ENCODE measurements around the gene ENPP6.

ENPP6 gene

DNA sequence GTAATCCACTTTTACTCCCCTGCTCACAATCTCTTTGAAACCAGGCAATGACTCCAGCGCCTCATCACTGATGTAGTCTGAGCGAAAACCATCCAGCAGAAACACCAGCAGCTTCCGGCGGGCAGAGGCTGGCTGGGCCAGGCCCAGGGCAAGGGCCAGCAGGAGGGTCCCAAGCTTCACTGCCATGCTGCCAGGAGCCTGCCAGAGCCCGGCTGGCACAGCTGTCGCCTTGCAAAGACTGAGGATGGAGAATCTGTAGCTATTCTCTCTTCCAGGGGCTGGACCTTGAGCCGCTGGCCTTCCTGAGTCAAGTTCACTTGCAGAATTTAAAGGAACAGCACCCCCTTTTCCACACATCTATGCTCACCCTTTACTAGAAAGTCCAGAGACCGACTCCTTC is at the start of gene ENPP6:
ENPP6 (minus strand) TSS at position 240 of the 400 bp plus-strand sequence; CDS start at position 186, 54 bp downstream.
- DNase-seq (ENCODE audit: low read depth, low spot score), result no peak

DNA sequence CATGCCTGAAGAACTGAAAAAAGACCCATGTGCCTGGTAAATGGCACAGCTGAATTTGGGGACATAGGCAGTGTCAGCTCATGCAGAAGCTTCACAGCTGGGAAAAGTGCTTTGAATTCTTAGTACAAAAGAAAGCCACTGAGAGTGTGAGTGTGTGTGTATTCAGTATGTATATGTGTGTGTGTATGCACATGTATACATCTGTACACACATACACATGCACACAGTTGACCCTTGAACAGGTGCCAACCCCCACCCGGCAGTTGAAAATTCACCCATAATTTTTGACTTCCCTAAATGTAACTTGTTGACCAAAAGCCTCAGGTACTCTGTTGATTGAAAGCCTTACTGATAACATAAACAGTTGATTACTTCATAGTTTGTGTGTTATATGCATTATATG is 49.5 kb upstream of the ENPP6 start:
- DNase-seq (ENCODE audit: low read depth, low spot score), result no peak

DNA sequence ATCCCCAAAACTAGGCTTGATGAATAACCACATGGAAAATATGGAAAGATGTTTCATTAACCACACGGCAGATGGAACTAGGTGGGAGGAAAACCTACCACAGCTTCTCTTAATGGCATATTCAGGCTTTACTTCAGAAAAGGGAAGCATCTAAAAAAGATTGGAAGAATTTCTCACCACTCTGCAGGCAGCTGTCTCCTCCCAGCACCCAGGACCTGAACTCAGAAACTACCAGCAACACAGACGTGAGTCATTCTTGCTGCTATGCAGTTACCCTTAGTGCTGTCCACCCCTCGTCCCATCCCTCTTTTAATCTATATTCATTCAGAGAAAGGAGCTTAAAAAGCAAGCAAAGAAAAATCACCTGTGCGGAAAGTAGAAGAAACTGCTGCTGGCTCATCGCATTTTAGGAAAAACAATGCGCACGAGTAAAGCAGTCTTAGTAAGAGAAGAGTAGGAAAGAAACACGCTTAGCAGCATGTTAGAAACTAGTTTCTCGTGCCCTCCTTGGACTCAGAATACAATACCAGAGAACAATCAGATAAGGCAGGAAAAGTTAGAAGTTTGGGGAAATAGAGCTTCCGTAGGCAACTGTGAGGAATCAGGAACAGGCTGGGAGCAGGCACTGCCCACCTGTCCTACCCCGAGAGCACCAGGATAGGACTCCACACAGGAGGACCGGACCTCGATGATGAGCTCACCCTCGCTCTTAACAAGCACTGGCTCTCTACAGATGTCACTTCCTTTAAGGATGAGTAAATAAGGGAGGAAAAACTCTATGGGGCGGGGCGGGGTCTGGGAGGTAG is 48.1 kb upstream of the ENPP6 start:
- DNase-seq (ENCODE audit: low read depth, low spot score), result no peak

DNA sequence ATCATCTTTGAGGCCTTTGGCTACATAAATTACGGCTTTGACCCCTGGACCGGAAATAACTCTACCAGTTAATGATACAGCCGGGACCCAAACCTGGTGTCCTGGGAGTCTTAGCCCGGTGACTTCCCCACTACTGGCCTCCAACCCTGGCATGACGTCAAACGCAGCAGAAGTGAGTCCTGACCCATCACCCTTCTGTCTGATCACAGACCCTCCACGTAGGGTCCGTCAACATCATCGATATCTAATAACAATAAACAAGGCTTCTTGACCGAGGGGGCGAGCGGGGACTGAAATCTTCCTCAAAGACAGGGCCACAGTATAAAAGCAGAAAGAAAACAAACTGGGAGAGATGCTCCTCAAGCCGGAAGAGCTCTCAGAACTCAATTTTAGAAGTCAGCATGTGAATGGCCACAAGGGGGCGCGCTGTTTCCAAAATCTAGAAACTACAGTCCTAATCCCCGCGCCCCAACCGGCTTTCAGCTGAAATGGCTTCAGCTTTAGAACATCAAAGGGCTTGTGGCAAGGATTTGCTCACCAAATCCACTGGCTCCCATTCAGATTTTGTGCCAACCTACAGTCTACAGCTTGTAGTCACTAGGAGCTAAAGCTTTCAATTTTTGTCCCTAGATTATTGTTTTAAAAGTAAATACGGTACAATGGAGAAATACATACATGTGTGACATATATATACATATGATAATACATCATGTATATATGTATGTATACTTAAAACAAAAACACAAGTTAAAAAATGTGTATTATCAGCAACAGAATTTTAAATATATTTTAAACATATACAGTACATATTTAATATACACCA is 46.4 kb upstream of the ENPP6 start:
- peak; percentile 94 for DNase-seq (ENCODE audit: low read depth, low spot score)

DNA sequence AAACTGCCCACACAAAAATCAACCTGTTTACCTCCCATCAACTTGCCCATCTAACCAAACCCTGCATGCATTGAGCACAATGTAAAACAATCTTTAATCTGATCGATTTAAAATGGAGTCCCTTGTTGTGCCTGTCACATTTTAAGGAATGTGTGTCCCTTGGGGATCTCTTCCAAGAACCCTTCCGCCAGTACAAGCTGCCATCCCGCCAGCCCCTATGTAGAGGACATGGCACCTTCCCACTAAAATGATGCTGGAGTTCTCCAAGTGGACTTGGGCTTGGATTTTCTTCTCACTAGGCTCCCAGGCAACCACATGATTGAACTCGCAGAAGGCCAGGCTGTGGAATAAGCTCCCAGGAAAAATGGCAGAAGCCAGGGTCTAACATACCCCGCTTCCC is 45.8 kb upstream of the ENPP6 start:
- DNase-seq (ENCODE audit: low read depth, low spot score), result no peak

DNA sequence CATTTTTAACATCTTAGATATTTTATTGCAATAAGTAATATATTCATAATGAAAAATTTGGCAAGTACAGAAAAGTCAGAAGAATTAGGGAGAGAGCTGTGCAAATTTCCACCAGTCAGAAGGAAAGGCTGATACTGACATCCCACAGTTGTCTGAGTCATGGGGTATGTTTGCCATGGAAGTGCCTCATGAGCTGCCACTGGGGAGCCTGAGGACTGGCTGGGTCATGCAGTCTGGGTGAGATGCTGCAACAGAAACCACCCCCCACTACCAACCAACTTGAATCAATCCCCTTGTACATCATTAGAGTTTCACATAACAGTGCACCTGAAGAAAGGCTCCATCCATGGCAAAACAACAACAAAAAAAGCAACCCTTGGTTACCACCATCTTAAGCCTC is 45.2 kb upstream of the ENPP6 start:
- DNase-seq (ENCODE audit: low read depth, low spot score), result no peak

DNA sequence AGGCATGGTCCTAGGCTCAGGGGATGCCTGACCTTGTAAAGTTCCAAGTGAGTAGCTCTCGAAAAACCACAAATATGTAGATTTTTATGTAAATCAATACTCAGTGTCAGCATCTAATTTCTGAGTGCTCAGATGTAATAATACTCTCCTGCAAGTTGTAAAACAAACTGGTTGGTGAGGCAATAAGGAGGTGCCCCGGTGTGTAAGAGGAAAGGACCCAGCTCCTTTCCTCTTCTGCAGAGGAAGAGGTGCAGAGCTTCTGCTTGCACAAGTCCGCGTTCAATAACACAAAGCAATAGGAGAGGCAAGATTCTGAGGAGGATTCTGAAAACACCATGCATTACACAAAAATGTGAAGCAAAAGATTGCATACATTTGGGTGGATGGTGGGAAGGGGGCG is 43.6 kb upstream of the ENPP6 start:
- DNase-seq (ENCODE audit: low read depth, low spot score), result no peak

DNA sequence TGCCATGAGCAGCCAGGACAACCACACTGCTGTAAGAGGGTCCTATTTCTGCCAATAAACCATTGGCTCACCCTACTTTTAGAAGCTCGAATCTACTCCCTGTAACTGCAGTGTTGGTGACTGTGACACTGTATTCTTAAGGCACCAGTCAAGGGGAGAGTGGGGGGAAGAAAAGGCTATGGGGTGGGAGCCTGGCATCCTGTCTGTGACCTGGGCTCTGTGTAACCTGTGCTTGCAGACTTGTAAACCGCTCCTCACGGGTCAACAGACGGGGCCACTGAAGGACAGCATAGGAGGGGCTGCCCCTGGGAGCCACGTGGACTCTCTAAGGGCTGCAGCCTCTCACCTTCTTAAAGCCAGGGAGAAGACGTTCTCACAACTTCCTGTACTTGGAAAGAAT is 42.2 kb upstream of the ENPP6 start:
- no peak for DNase-seq (ENCODE audit: low read depth, low spot score)

DNA sequence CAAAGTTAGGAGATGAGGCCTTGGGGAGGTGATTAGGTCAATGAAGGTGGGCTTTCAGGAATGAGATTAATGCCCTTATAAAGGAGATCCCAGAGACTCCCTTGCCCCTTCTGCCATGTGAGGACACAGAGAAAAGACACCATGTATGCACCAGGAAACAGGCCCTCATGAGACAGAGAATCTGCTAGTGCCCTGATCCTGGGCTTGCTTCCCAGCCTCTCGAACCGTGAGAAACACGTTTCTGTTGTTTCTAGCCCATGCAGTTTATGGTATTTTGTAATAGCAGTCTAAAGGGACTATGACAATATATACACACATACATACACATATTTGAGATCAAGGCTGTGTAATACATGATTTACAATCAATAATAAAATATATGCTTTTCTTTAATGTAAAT is 41.4 kb upstream of the ENPP6 start:
- DNase-seq (ENCODE audit: low read depth, low spot score), result no peak

DNA sequence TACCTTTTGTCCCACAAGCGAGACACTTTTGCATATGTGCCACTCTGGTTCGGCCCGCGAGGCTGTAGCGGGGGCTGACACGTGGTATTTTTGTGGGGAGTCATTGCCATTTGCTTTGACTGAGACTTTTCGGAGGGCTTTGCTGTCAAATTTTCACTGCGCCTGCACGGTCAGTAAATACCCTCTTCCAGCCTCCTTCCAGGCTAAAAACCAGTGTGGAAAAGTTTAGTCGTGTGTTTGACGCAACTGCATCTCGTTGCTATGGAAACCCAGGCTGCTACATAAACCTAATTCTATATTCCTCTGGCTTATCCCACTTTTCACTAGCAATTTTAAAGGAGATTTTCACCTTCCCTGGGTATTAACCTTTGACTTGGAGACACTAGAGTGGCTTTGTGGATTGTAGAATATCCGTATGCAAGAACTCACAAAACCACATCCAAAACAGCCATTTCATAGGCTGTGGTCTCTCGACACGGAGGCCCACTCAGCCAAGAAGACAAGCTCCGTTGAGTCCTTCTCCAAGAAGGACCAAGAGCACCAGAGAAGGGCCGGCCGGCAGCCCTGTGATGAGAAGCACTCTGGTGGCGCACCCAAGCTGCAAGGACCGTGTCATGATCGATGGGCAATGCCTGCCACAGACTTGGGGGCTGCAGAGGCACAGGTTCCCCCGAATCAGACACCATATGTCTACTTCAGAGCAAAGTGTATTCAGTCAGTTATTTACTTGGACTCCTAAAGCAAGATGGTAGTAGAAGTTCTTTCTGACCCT is 38.4 kb upstream of the ENPP6 start:
- no peak for DNase-seq (ENCODE audit: low read depth, low spot score)

DNA sequence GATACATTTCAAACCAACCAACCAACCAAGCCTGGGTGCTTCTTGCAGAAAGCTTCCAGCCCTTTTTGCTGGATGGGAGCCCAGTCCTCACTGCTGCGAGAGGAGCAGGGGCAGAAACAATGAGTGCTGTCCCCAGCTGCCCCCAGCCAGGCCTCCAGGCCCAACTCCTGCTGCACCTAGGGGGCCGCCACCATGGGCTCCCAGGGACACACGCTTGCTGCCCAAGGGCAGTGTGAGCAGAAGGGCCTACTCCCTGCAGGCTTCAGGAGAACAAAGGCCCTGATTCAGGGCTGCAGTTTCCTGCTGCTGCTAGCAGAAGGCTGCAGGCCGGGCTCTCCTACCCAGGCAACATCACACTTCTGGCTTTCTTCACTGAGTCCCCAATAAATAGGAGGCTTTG is 37.7 kb upstream of the ENPP6 start:
- DNase-seq (ENCODE audit: low read depth, low spot score), result peak; percentile 45

DNA sequence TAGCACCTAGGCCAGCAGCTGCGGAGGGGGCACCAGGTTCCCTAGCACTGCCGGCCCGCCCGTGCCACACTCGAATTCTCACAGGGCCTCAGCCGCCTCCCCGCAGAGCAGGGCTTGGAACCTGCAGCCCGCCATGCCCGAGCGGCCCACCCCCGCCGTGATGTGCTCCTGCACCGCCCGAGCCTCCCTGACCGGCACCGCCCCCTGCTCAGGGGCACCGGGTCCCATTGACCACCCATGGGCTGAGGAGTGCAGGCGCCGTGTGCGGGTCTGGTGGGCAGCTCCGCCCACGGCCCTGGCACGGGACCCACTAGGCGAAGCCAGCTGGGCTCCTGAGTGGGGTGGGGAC is 35.4 kb upstream of the ENPP6 start:
- DNase-seq (ENCODE audit: low read depth, low spot score), result no peak

DNA sequence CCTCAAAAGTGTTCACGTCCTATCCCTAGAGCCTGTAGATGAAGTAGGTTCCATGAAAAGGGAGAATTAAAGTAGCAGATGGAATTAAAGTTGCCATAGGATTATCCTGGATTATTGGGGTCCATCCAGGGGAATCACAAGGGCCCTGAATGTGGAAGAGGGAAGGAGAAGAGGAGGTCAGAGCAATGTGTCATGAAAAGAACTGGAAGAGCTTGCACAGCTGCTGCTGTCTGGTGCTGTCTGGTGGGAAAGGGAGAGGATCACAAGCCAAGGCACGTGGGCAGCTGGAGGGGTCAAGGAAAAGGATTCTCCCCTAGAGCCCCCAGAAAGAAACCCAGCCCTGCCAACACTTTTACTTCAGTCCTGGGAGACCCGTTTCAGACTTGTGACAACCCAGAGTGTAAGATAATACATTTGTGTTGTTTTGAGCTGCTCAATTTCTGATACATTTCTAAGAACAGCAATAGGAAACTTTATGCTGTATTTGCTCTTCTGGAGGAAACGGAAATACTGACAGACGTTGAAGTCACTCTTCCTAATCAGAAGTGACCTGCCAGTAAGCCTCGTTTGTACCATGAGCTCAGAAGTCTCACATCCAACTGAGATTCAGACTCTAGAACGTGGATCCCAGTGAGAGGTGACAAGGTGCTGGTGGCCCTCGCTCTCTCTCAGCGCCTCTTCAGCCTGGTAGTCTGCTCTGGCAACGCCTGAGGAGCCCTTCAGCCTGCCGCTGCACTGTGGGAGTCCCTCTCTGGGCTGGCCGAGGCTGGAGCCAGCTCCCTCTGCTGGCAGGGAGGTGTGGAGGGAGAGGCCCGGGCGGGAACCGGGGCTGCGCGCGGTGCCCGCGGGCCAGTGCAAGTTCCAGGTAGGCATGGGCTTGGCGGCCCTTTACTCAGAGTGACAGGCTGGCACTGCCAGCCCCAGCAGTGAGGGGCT is 34.7 kb upstream of the ENPP6 start:
- DNase-seq (ENCODE audit: low read depth, low spot score), result no peak

DNA sequence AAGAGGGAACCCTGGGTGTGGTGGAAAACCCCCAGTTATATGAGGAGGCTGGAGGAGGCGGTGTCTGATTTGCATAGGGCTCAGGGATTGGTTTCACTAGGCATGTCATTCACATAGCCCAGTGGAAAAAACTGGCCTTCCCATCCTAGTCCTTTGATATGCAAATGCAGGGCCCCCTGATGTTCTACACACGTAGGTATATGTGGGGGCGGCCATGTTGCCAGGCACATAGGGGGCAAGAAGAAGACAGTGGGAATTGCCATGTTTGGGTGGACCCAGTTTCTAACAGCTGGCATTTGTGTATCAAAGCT is 34.0 kb upstream of the ENPP6 start:
- no peak for DNase-seq (ENCODE audit: low read depth, low spot score)

DNA sequence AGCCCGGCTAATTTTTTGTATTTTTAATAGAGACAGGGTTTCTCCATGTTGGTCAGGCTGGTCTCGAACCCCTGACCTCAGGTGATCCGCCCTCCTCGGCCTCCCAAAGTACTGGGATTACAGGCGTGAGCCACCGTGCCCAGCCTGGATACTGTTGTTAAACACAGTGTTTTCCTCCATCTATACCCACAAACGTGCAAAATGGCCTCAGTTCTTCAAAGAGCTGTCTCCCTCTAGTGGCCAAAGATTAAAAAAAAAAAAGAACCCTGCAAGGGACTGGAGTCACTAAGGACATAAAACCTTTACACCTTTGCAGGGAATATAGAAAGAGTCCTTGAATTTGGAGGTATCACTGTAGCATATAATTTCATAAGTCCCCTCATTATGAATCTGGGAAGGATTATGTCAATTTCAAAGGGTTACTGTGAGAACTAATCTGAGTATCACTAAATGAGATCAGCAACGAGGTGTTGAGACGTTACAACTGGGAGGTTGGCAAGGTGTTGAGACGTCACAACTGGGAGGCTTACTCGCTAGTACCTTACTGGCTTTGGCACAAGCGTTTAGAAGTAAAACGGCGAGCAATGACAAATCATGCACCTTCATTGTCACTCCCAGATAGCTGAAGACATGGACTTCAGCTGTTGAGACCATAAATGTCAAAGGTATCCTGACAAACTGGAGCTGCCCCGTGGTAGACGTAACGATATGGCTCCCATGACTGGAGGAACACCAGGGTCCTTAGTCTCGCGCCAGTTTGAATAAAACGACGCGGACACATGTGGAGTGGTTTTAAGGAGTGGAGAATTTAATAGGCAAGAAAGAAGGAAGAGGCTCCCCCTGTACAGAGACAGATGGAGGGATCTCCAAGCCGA is 33.4 kb upstream of the ENPP6 start:
- peak; percentile 73 for DNase-seq (ENCODE audit: low read depth, low spot score)

DNA sequence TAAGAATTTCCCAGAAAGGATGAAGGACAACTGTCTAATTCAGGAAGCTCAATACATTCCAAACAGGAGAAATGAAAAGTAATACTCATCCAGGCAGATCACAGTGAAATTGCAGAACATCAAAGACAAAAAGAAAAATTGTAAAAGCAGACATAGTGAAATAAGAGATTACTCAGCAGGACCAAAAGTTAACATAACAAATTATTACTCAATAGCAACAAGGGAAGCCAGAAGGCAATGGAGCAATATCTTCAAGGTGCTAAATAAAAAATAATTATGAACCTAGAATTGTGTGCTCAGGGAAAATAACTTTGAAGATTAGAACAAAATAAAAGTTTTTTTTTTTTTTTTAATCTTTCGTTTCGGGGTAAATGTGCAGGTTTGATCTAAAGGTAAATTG is 30.5 kb upstream of the ENPP6 start:
- DNase-seq (ENCODE audit: low read depth, low spot score), result no peak

DNA sequence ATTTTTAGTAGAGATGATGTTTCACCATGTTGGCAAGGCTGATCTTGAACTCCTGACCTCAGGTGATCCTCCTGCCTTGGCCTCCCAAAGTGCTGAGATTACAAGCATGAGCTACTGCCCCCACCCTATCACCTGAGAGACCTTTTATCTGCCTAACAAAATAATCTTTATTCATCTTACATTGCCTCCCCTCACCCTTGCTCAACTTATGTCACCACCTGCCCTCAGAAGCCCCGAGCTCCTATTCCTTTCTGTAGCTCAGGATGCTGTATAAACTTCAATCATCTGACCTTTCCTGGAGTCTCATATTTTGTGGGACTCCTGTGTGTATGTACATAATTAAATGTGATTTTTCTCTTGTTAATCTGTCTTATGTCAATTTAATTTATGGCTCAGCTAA is 29.7 kb upstream of the ENPP6 start:
- DNase-seq (ENCODE audit: low read depth, low spot score), result no peak

DNA sequence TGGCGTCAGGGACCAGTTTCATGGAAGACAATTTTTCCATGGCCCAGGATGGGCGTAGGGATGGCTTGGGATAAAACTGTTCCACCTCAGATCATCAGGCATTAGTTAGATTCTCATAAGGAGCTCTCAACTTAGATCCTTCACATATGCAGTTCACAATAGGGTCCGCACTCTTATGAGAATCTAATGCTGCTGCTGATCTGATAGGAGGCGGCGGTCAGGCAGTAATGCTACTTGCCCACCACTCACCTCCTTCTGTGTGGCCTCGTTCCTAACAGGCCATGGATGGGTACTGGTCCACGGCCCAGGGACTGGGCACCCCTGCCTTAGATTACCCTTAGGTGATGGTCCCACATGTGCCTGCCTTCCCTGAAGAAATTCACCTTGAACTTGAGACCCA is 28.8 kb upstream of the ENPP6 start:
- no peak for DNase-seq (ENCODE audit: low read depth, low spot score)

DNA sequence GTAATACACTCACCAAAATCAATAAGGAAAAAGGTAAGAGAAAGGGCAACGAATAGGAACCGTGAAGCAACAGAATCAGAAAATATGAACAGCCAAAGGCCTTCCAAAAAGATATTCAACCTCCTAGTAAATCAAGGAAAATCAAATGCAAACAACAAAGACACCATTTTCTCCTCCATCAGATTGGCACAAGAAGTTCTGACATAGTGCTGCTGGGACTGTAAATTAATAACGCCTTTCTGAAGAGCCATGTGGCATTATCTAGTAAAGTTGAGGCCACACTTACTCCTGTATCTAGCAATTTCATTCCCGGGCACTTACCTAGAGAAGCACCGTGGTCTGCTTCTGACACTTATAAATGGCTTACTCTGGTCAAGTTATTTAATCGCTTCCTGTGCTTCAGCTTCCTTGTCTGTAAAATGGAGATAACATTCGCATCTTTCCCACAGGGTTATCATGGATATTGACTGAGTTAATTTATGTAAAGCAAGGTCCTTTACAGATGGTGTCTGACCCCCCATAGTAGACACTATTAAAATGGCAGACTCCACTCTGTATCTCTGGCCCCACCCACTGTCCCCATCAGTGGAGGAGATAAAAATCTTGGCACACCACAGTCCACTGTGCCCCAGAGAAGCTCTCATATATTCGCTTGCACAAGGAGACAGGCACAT is 20.5 kb upstream of the ENPP6 start:
- no peak for DNase-seq (ENCODE audit: low read depth, low spot score)

DNA sequence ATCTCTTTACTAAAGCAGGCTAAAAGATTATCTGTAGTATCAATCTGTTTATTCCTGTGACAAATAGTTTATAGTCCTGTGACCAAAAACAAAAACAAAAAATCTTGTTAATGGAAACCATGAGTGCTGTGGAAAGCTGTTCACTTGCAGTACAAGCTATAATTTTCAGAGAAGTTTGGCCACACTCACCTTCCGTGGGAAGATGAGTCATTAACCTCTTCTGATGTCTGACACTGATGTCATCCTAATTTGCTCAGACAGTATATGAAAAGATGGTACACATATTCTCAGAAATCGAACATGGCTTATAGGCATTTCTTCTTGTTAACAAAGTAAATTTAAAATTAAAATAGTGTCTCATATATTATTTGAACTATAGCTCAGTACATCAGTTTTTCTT is 19.9 kb upstream of the ENPP6 start:
- DNase-seq (ENCODE audit: low read depth, low spot score), result no peak

Data from ELF-1 (cell line).